GM12878 (cell line): ENCODE data around the gene KCNE2. TPM values are rescaled to one million over a fixed set of nuclear protein-coding genes. Genes with fewer than 3 reads are reported as not detected.

ENCODE experiments used
- ATAC-seq: fragments of 200-7000 bp; cut with Tn5 transposase; 3 replicates; pipeline ENCODE4 v1.9.1; 2020; ENCODE audit warnings: mild to moderate bottlenecking, moderate library complexity
- BruUV-seq: library from RNA; stranded (reverse); fragments of 400-500 nt; replicated peaks from 2 replicates; lab custom pipeline; 2021; lab: Mats Ljungman, UMichigan
- CTCF ChIA-PET: fragments of 300-600 bp; sonication (Branson Sonifier 250); formaldehyde crosslinking; extraction: SDS; loops from one replicate; lab custom pipeline; 2021; ENCODE audit warnings: inconsistent platforms; lab: Yijun Ruan, JAX
- POLR2A ChIA-PET: fragments of 350-600 bp; formaldehyde crosslinking; extraction: SDS; loops from one replicate; lab custom pipeline; 2021; ENCODE audit warnings: inconsistent platforms; lab: Charles Lee
- RAD21 ChIA-PET: fragments of 300-600 bp; sonication (Branson Sonifier 250); formaldehyde crosslinking; loops from one replicate; lab custom pipeline; 2023; ENCODE audit warnings: antibody characterized with exemption; ENCODE audit not compliant: unreplicated experiment; lab: Charles Lee
- SMC1A ChIA-PET: fragments of 300-600 bp; sonication (Branson Sonifier 250); formaldehyde crosslinking; loops from one replicate; lab custom pipeline; 2023; ENCODE audit not compliant: unreplicated experiment, uncharacterized antibody; lab: Charles Lee
- DNase-seq: peaks from one replicate; pipeline ENCODE4 v3.0.0-alpha.2; 2011; ENCODE audit warnings: low read depth, low spot score
- FAIRE-seq: peaks from 3 replicates; lab custom pipeline; 2011; peaks lifted over from hg19 to GRCh38; lab: Jason Lieb, UNC
- H2AFZ ChIP-seq: 2 replicates; pipeline ENCODE4 v1.6.0; 2011; ENCODE audit warnings: low read depth, low read length, control low read depth; ENCODE audit not compliant: control insufficient read depth
- H3K27ac ChIP-seq: 2 replicates; pipeline ENCODE4 v1.5.1; 2011; ENCODE audit warnings: control low read depth; ENCODE audit not compliant: control insufficient read depth, insufficient read depth
- H3K27me3 ChIP-seq, 2 experiments: replicated peaks in 1 of 2; 2 replicates each; pipeline versions ENCODE4 v1.6.0 to v1.6.1; 2011; ENCODE audit warnings: low read length in 1 of 2; ENCODE audit not compliant: control insufficient read depth in 2 of 2, insufficient read depth in 2 of 2
- H3K36me3 ChIP-seq, 2 experiments: 2 replicates each; pipeline ENCODE4 v1.5.1; 2011; ENCODE audit warnings: low read length in 1 of 2; ENCODE audit not compliant: control insufficient read depth in 2 of 2, insufficient read depth in 2 of 2
- H3K4me1 ChIP-seq: 2 replicates; pipeline ENCODE4 v1.6.1; 2011; ENCODE audit warnings: mild to moderate bottlenecking, low read length, moderate library complexity, mixed read lengths; ENCODE audit not compliant: control insufficient read depth, insufficient read depth
- H3K4me2 ChIP-seq: 2 replicates; pipeline ENCODE4 v1.6.0; 2011; ENCODE audit warnings: control low read depth; ENCODE audit not compliant: control insufficient read depth, insufficient read depth
- H3K4me3 ChIP-seq: fragments of 200-600 bp; sonication (generic); 2 replicates; pipeline ENCODE4 v1.5.1; 2016
- H3K79me2 ChIP-seq: 2 replicates; pipeline ENCODE4 v1.6.0; 2011; ENCODE audit warnings: low read length; ENCODE audit not compliant: control insufficient read depth, insufficient read depth
- H3K9ac ChIP-seq: 2 replicates; pipeline ENCODE4 v1.8.0; 2011; ENCODE audit warnings: low read length, control low read depth, mixed read lengths; ENCODE audit not compliant: control insufficient read depth, insufficient read depth
- H3K9me3 ChIP-seq: replicated peaks from 3 replicates; pipeline ENCODE4 v1.5.1; 2011; ENCODE audit warnings: mild to moderate bottlenecking, low read length; ENCODE audit not compliant: control insufficient read depth, insufficient read depth
- H4K20me1 ChIP-seq: 2 replicates; pipeline ENCODE4 v1.6.0; 2011; ENCODE audit not compliant: control insufficient read depth, insufficient read depth
- ASH2L ChIP-seq: fragments of 300-600, 200-600 bp; sonication (generic); IDR thresholded peaks from 2 replicates; pipeline ENCODE4 v1.6.1; 2017; ENCODE audit warnings: low read depth, mild to moderate bottlenecking, borderline replicate concordance
- BCLAF1 ChIP-seq: fragments of 450-650 bp; IDR thresholded peaks from 2 replicates; pipeline ENCODE4 v1.6.1; 2017; ENCODE audit warnings: antibody characterized with exemption, mild to moderate bottlenecking, moderate library complexity
- CBX5 ChIP-seq: sonication (generic); IDR thresholded peaks from 2 replicates; pipeline ENCODE4 v1.6.1; 2016; ENCODE audit warnings: low read depth, moderate library complexity, mild to moderate bottlenecking, inconsistent platforms
- CHD4 ChIP-seq: fragments of 200-600 bp; sonication (generic); IDR thresholded peaks from 2 replicates; pipeline ENCODE4 v1.6.1; 2016; ENCODE audit warnings: mild to moderate bottlenecking
- DPF2 ChIP-seq: fragments of 450-650 bp; IDR thresholded peaks from 2 replicates; pipeline ENCODE4 v1.6.1; 2017; ENCODE audit warnings: mild to moderate bottlenecking
- GATAD2B ChIP-seq: fragments of 450-650 bp; conservative IDR thresholded peaks from 2 replicates; pipeline ENCODE4 v1.6.1; 2017; ENCODE audit warnings: low read depth, mild to moderate bottlenecking, moderate library complexity
- KLF5 ChIP-seq: fragments of 450-650 bp; IDR thresholded peaks from 2 replicates; pipeline ENCODE4 v1.6.1; 2014; ENCODE audit warnings: mild to moderate bottlenecking; ENCODE audit not compliant: partially characterized antibody
- MLLT1 ChIP-seq: fragments of 450-650 bp; IDR thresholded peaks from 2 replicates; pipeline ENCODE4 v1.6.1; 2016; ENCODE audit warnings: mild to moderate bottlenecking
- RELA ChIP-seq: fragments of 450-650 bp; IDR thresholded peaks from 2 replicates; pipeline ENCODE4 v1.8.0; 2014; ENCODE audit warnings: borderline replicate concordance; ENCODE audit not compliant: partially characterized antibody
- SMAD1 ChIP-seq: fragments of 450-650 bp; IDR thresholded peaks from 2 replicates; pipeline ENCODE4 v1.6.1; 2018; ENCODE audit warnings: mild to moderate bottlenecking, low read depth; ENCODE audit not compliant: partially characterized antibody
- SUPT20H ChIP-seq: IDR thresholded peaks from 2 replicates; pipeline ENCODE4 v1.6.1; 2011; ENCODE audit warnings: low read depth, mild to moderate bottlenecking, low read length, moderate library complexity, borderline replicate concordance; ENCODE audit not compliant: control insufficient read depth
- USF1 ChIP-seq: IDR thresholded peaks from 2 replicates; pipeline ENCODE4 v1.6.1; 2011; ENCODE audit warnings: borderline replicate concordance, low read depth, mild to moderate bottlenecking, moderate library complexity, mixed read lengths, low read length; ENCODE audit not compliant: insufficient read depth; ENCODE audit errors: extremely low read length
- ZBTB4 ChIP-seq: fragments of 450-650 bp; formaldehyde crosslinking; IDR thresholded peaks from 2 replicates; pipeline ENCODE4 v1.4.0; 2022; ENCODE audit warnings: mild to moderate bottlenecking, moderate library complexity
- WGBS: methylation state at CpG from one replicate; pipeline ENCODE4 v1.1.6; 2016; ENCODE audit warnings: low lambda C conversion rate; ENCODE audit not compliant: insufficient replicate concordance, insufficient coverage; ENCODE audit errors: missing lambda C conversion rate; 5-methylcytosine and 5-hydroxymethylcytosine counted together
- in situ Hi-C: fragments of 300-500 bp; cut with MboI; formaldehyde crosslinking; loops from 9 replicates; pipeline ENCODE4 v1.14.3; 2018; ENCODE audit warnings: mixed read lengths
- intact Hi-C: fragments of 100-400 bp; cut with micrococcal nuclease; formaldehyde crosslinking; loops from one replicate; pipeline ENCODE4 v1.14.2; 2022; ENCODE audit not compliant: unreplicated experiment
- polyA plus RNA-seq, 11 experiments: library from polyadenylated mRNA; depleted of rRNA in 4 of 11; unstranded in 6 of 11; stranded (reverse) in 5 of 11; fragments of >200 nt; fragmentation: Nextera tagmentation in 4 of 11; fragmentation: Illumina TruSeq in 1 of 11; extraction: Ambion mirVana in 4 of 11; extraction: Trizol in 1 of 11; gene quantifications; 1 replicate in 1 of 11; 2 replicates in 10 of 11; pipeline versions ENCODE4 v1.2.1 to v1.2.3, GENCODE V29; 2011 to 2016; ENCODE audit warnings: inconsistent platforms in 2 of 11, missing spikeins in 2 of 11, low read depth in 1 of 11
- total RNA-seq, 4 experiments: library from RNA; depleted of rRNA in 3 of 4; stranded (reverse); fragments of >200 nt in 3 of 4; fragmentation: Illumina TruSeq in 1 of 4; extraction: Trizol in 1 of 4; gene quantifications; 2 replicates each; pipeline versions ENCODE4 v1.2.1 to v1.2.3, GENCODE V29; 2013 to 2021
- TF ChIP-seq, protein P1 (sequence below): IDR thresholded peaks from 2 replicates; pipeline ENCODE4 v1.6.1; 2011; ENCODE audit warnings: low read depth, low read length, improper control_type of control experiment, borderline replicate concordance

KCNE2 gene
- total and polyA plus RNA-seq, 10 of the 15 experiments (the other 5 are each of a cell fraction or from before 2014, with no cell fraction given), result not detected

GRCh38 chr21:34354836-34355235 lies 9.0 kb upstream of the KCNE2 start:
- no TSS peak for BruUV-seq
- Histone ChIP-seq H2AFZ (no peak overlapping the region), H3K36me3 (no peaks in the 10 kb centered on the region), H3K27me3 (no peaks in the 10 kb centered on the region; a peak in 1 of 4 replicates), H3K4me2 (no peak overlapping the region), H3K27ac (no peak overlapping the region), H4K20me1 (no peaks in the 10 kb centered on the region), H3K4me1 (no peaks in the 10 kb centered on the region), H3K9ac (no peak overlapping the region), H3K9me3 (no peaks in the 10 kb centered on the region), H3K4me3 (no peak overlapping the region), H3K79me2 (no peaks in the 10 kb centered on the region)
- CTCF ChIA-PET, result interaction anchor here (0.8 to 11.7 kb wide), 8 partner anchors 8 to 710 kb away, joined by 3 to 349 read pairs (median 4); partner anchors contain the start of gene ATP5PO
- RAD21 ChIA-PET, result interaction anchor here (0.7 to 11.0 kb wide), 5 partner anchors 12 to 451 kb away, joined by 3 to 241 read pairs (median 3); no protein-coding TSS in a partner anchor
- in situ Hi-C loops, result no loop called here
- no peak for ATAC-seq
- DNase-seq, result no peak
- FAIRE-seq, result no peak
- intact Hi-C loops, result no loop called here
- WGBS, result 61% methylated on average over 4 of the region's 4 CpGs
- SMC1A ChIA-PET, result interaction anchor here (1.6 to 4.3 kb wide), 3 partner anchors 8 to 431 kb away, joined by 4 to 30 read pairs (median 5); no protein-coding TSS in a partner anchor
- POLR2A ChIA-PET, result interaction anchor here (0.7 kb wide), 1 partner anchor 933 kb away, joined by 3 read pairs; no protein-coding TSS in a partner anchor
- TF ChIP-seq RELA (no peak), SMAD1 (no peak), CHD4 (no peak), SUPT20H (no peak), USF1 (no peak), BCLAF1 (no peak), DPF2 (no peak), CBX5 (no peak), ZBTB4 (CRISPR knock-in tag) (no peak), KLF5 (no peak), ASH2L (no peak), MLLT1 (no peak), GATAD2B (no peak)
- TF ChIP-seq, protein P1, sequence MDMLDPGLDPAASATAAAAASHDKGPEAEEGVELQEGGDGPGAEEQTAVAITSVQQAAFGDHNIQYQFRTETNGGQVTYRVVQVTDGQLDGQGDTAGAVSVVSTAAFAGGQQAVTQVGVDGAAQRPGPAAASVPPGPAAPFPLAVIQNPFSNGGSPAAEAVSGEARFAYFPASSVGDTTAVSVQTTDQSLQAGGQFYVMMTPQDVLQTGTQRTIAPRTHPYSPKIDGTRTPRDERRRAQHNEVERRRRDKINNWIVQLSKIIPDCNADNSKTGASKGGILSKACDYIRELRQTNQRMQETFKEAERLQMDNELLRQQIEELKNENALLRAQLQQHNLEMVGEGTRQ, result no peak
